HEK293 (cell line): ENCODE data around the gene RRAGC.
"Not testable (repeated sequence)": the region's sequence is repeated elsewhere in the genome, so short reads cannot be mapped to it uniquely, and the experiment has no call there.

Experiments
- CTCF ChIP-seq: fragments of 450-650 bp; formaldehyde crosslinking; IDR thresholded peaks from 2 replicates; pipeline ENCODE4 v1.5.1; 2016; ENCODE audit warnings: missing biosample characterization, missing genetic modification characterization
- HIC1 ChIP-seq: fragments of 450-650 bp; formaldehyde crosslinking; IDR thresholded peaks from 2 replicates; pipeline ENCODE4 v1.5.1; 2016; ENCODE audit warnings: missing biosample characterization, missing genetic modification characterization
- PBX3 ChIP-seq: sonication (generic); formaldehyde crosslinking; IDR thresholded peaks from 2 replicates; pipeline ENCODE4 v1.8.1; 2022; ENCODE audit warnings: mild to moderate bottlenecking, moderate library complexity, missing genetic modification reagents
- ZBTB17 ChIP-seq: fragments of 450-650 bp; formaldehyde crosslinking; IDR thresholded peaks from 2 replicates; pipeline ENCODE4 v1.5.1; 2016; ENCODE audit warnings: missing biosample characterization, missing genetic modification characterization
- ZNF148 ChIP-seq: fragments of 450-650 bp; formaldehyde crosslinking; IDR thresholded peaks from 2 replicates; pipeline ENCODE4 v1.5.0; 2017; ENCODE audit warnings: missing biosample characterization, missing genetic modification characterization, borderline replicate concordance
- ZNF24 ChIP-seq: fragments of 450-650 bp; formaldehyde crosslinking; IDR thresholded peaks from 2 replicates; pipeline ENCODE4 v1.5.1; 2016; ENCODE audit warnings: missing biosample characterization, missing genetic modification characterization
- ZNF274 ChIP-seq, 2 experiments: fragments of 200-500 bp in 1 of 2; fragments of 450-650 bp in 1 of 2; sonication (Bioruptor generic) in 1 of 2; formaldehyde crosslinking in 1 of 2; IDR thresholded peaks; 2 replicates each; pipeline versions ENCODE4 v1.5.1 to v1.6.1; 2014 to 2016; ENCODE audit warnings: borderline replicate concordance in 1 of 2, inconsistent platforms in 1 of 2, low read length in 1 of 2, missing biosample characterization in 1 of 2, missing genetic modification characterization in 1 of 2
- ZNF324 ChIP-seq: fragments of 450-650 bp; formaldehyde crosslinking; IDR thresholded peaks from 2 replicates; pipeline ENCODE4 v1.5.1; 2016; ENCODE audit warnings: missing biosample characterization, missing genetic modification characterization
- ZNF394 ChIP-seq: fragments of 450-650 bp; formaldehyde crosslinking; IDR thresholded peaks from 2 replicates; pipeline ENCODE4 v1.5.1; 2016; ENCODE audit warnings: missing biosample characterization, missing genetic modification characterization, mild to moderate bottlenecking, moderate library complexity, borderline replicate concordance
- ZNF398 ChIP-seq: fragments of 450-650 bp; formaldehyde crosslinking; IDR thresholded peaks from 2 replicates; pipeline ENCODE4 v1.5.1; 2017; ENCODE audit warnings: missing biosample characterization, missing genetic modification characterization
- ZNF510 ChIP-seq: fragments of 450-650 bp; formaldehyde crosslinking; IDR thresholded peaks from 2 replicates; pipeline ENCODE4 v1.5.1; 2018; ENCODE audit warnings: mild to moderate bottlenecking, missing genetic modification characterization, missing biosample characterization; ENCODE audit not compliant: insufficient replicate concordance
- ZNF707 ChIP-seq: fragments of 450-650 bp; formaldehyde crosslinking; IDR thresholded peaks from 2 replicates; pipeline ENCODE4 v1.5.1; 2016; ENCODE audit warnings: missing biosample characterization, missing genetic modification characterization
- ZNF791 ChIP-seq: fragments of 450-650 bp; formaldehyde crosslinking; IDR thresholded peaks from 2 replicates; pipeline ENCODE4 v1.5.1; 2016; ENCODE audit warnings: missing biosample characterization, missing genetic modification characterization

GRCh38 chr1:38811466-38811865 is 48.1 kb downstream of the RRAGC start:
- not testable (repeated sequence) for TF ChIP-seq ZNF707 (tag by site-specific recombination); ZNF274 (IDR thresholded peaks at IDR 0.05; ENCODE audit: low read length); ZNF274 (tag by site-specific recombination; IDR thresholded peaks at IDR 0.05; ENCODE audit: borderline replicate concordance); PBX3 (CRISPR knock-in tag); ZNF24 (tag by site-specific recombination); ZNF324; CTCF; ZBTB17 (tag by site-specific recombination); ZNF148; ZNF510 (tag by site-specific recombination); HIC1 (tag by site-specific recombination); ZNF398 (tag by site-specific recombination); ZNF394 (tag by site-specific recombination); ZNF791 (tag by site-specific recombination)
